ENCODE measurements around the gene CENPT. TPM values are rescaled to one million over a fixed set of nuclear protein-coding genes. Genes with fewer than 3 reads are reported as not detected.
A peak's percentile ranks its signal among the peaks of the same experiment; 100 is the strongest.

The CENPT gene
- total and polyA plus RNA-seq, 2 of the 13 experiments (the other 11 are each of a cell fraction or from before 2014, with no cell fraction given), result 40.9 to 43.3 TPM

DNA sequence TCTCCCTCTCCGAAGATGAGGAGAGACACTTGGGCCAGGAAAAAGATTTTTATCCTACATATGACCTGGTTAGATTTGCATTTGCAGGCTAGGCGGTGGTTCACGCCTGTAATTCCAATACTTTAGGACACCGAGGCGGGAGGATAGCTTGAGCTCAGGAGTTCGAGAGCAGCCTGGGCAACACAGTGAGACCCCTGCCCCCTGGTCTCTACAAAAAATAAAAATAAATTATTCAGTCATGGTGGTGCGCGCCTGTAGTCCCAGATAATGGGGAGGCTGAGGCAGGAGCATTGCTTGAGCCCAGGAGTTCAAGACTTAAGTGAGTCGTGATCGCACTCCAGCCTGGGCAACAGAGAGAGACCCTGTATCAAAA, 13.3 kb downstream of the CENPT start:
- ChIA-PET POLR2A (interaction anchor here (0.5 to 4.1 kb wide), 14 partner anchors 9 to 251 kb away, joined by 3 to 47 read pairs (median 7); partner anchors contain the start of genes ACD, CENPT, NFATC3 and NUTF2), CTCF (ENCODE audit: low intra/inter-chr PET ratio, low total read pairs) (interaction anchor here (1.3 kb wide), 1 partner anchor 18 kb away, joined by 3 read pairs; no protein-coding TSS in a partner anchor)
- TF ChIP-seq TSC22D2 (CRISPR knock-in tag; IDR thresholded peaks at IDR 0.05; ENCODE audit: borderline replicate concordance) (no peak), MEIS1 (CRISPR knock-in tag; IDR thresholded peaks at IDR 0.05; ENCODE audit: borderline replicate concordance) (0 out of 2 replicates have a peak, but pooled peaks have one; percentile 15), ZKSCAN8 (CRISPR knock-in tag; IDR thresholded peaks at IDR 0.05; ENCODE audit: borderline replicate concordance) (0 out of 2 replicates have a peak, but pooled peaks have one; percentile 5), GTF3A (CRISPR knock-in tag; conservative IDR thresholded peaks at IDR 0.05) (0 out of 2 replicates have a peak, but pooled peaks have one; percentile 21), ARID2 (CRISPR knock-in tag; IDR thresholded peaks at IDR 0.05; ENCODE audit: borderline replicate concordance) (0 out of 2 replicates have a peak, but pooled peaks have one; percentile 4), ZNF772 (CRISPR knock-in tag; IDR thresholded peaks at IDR 0.05) (peak; percentile 14; the same call in 1 of the 2 replicates), ZNF121 (CRISPR knock-in tag; IDR thresholded peaks at IDR 0.05) (peak; percentile 97), ZNF547 (CRISPR knock-in tag; IDR thresholded peaks at IDR 0.05) (0 out of 2 replicates have a peak, but pooled peaks have one; percentile 1), EED (CRISPR knock-in tag; IDR thresholded peaks at IDR 0.05) (no peak), SETDB1 (CRISPR knock-in tag; IDR thresholded peaks at IDR 0.05; ENCODE audit: borderline replicate concordance) (no peak), MYNN (CRISPR knock-in tag; IDR thresholded peaks at IDR 0.05; ENCODE audit: low read depth) (0 out of 2 replicates have a peak, but pooled peaks have one; percentile 13), PTBP1 (IDR thresholded peaks at IDR 0.05; ENCODE audit: low read depth, low read length, poor library complexity, severe bottlenecking) (no peak), TOPORS (CRISPR knock-in tag; IDR thresholded peaks at IDR 0.05) (no peak), ZNF263 (CRISPR knock-in tag; IDR thresholded peaks at IDR 0.05) (no peak), KLF11 (CRISPR knock-in tag; IDR thresholded peaks at IDR 0.05) (no peak), ZNF615 (CRISPR knock-in tag; IDR thresholded peaks at IDR 0.05; ENCODE audit: borderline replicate concordance) (0 out of 2 replicates have a peak, but pooled peaks have one; percentile 6), ZNF180 (CRISPR knock-in tag; IDR thresholded peaks at IDR 0.05; ENCODE audit: borderline replicate concordance, low read depth) (0 out of 2 replicates have a peak, but pooled peaks have one; percentile 34), ZNF136 (CRISPR knock-in tag; IDR thresholded peaks at IDR 0.05; ENCODE audit: low read depth) (no peak), GABPB1 (CRISPR knock-in tag; IDR thresholded peaks at IDR 0.05) (no peak), NAIF1 (CRISPR knock-in tag; IDR thresholded peaks at IDR 0.05; ENCODE audit: borderline replicate concordance) (0 out of 2 replicates have a peak, but pooled peaks have one; percentile 20)
- TF ChIP-seq, protein P1, sequence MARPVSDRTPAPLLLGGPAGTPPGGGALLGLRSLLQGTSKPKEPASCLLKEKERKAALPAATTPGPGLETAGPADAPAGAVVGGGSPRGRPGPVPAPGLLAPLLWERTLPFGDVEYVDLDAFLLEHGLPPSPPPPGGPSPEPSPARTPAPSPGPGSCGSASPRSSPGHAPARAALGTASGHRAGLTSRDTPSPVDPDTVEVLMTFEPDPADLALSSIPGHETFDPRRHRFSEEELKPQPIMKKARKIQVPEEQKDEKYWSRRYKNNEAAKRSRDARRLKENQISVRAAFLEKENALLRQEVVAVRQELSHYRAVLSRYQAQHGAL (CRISPR knock-in tag; IDR thresholded peaks at IDR 0.05; ENCODE audit: not compliant biosample characterization), result no peak
- Histone ChIP-seq H3K36me3 (replicated peaks in 1 of 2; ENCODE audit: control insufficient read depth in 1 of 2, insufficient read depth in 2 of 2, low read length in 2 of 2) (peaks cover 17 to 29% of the 10 kb centered on the region in 2 experiments), H3K27ac (ENCODE audit: extremely low read length, insufficient read depth, low read length) (no peak overlapping the region), H2AFZ (ENCODE audit: low read length) (peak overlapping the region; percentile 97), H3K4me3 (replicated peaks in 1 of 3; ENCODE audit: insufficient read depth in 1 of 3, low read depth in 2 of 3, low read length in 3 of 3) (peak overlapping the region; percentile 75 to 91 (median 75)), H3K9ac (ENCODE audit: insufficient read depth, low read depth, low read length) (peak overlapping the region; percentile 92; the same call in 1 of the 2 replicates), H3K79me2 (ENCODE audit: insufficient read depth, low read length) (peaks cover 16% of the 10 kb centered on the region), H3K9me3 (ENCODE audit: low read length) (no peaks in the 10 kb centered on the region), H3K4me2 (ENCODE audit: low read depth, low read length) (peak overlapping the region; percentile 99), H4K20me1 (ENCODE audit: insufficient read depth, low read length) (no peaks in the 10 kb centered on the region), H3K27me3 (ENCODE audit: control insufficient read depth in 1 of 2, insufficient read depth in 2 of 2, low read length in 2 of 2) (no peaks in the 10 kb centered on the region; a peak in 1 of 5 replicates), H3K4me1 (ENCODE audit: insufficient read depth, low read length) (peaks cover 37% of the 10 kb centered on the region)
- no peak for DNase-seq (ENCODE audit: low spot score)
- ATAC-seq, result no peak
- BruUV-seq (replicated peaks), result no TSS peak
- in situ Hi-C loops (cut with HindIII; ENCODE audit: extremely low pct_ligation_motif_present, low pct_unique_long_range_greater_than_20kb) (no loop called here), intact Hi-C loops (cut with micrococcal nuclease; ENCODE audit: unreplicated experiment) (no loop called here)
- WGBS (ENCODE audit: low lambda C conversion rate), result 54% methylated on average over 10 of the region's 10 CpGs
- no peak for FAIRE-seq
